GM12878 (cell line): ENCODE measurements around the gene POLN. TPM values are rescaled to one million over a fixed set of nuclear protein-coding genes. Genes with fewer than 3 reads are reported as not detected.

Experiments
- ATAC-seq: fragments of 200-7000 bp; cut with Tn5 transposase; 3 replicates; pipeline ENCODE4 v1.9.1; 2020; ENCODE audit warnings: mild to moderate bottlenecking, moderate library complexity
- BruUV-seq: library from RNA; stranded (reverse); fragments of 400-500 nt; replicated peaks from 2 replicates; lab custom pipeline; 2021; lab: Mats Ljungman, UMichigan
- CTCF ChIA-PET: fragments of 300-600 bp; sonication (Branson Sonifier 250); formaldehyde crosslinking; extraction: SDS; loops from one replicate; lab custom pipeline; 2021; ENCODE audit warnings: inconsistent platforms; lab: Yijun Ruan, JAX
- POLR2A ChIA-PET: fragments of 350-600 bp; formaldehyde crosslinking; extraction: SDS; loops from one replicate; lab custom pipeline; 2021; ENCODE audit warnings: inconsistent platforms; lab: Charles Lee
- RAD21 ChIA-PET: fragments of 300-600 bp; sonication (Branson Sonifier 250); formaldehyde crosslinking; loops from one replicate; lab custom pipeline; 2023; ENCODE audit warnings: antibody characterized with exemption; ENCODE audit not compliant: unreplicated experiment; lab: Charles Lee
- SMC1A ChIA-PET: fragments of 300-600 bp; sonication (Branson Sonifier 250); formaldehyde crosslinking; loops from one replicate; lab custom pipeline; 2023; ENCODE audit not compliant: unreplicated experiment, uncharacterized antibody; lab: Charles Lee
- DNase-seq: peaks from one replicate; pipeline ENCODE4 v3.0.0-alpha.2; 2011; ENCODE audit warnings: low read depth, low spot score
- FAIRE-seq: peaks from 3 replicates; lab custom pipeline; 2011; peaks lifted over from hg19 to GRCh38; lab: Jason Lieb, UNC
- H2AFZ ChIP-seq: 2 replicates; pipeline ENCODE4 v1.6.0; 2011; ENCODE audit warnings: low read depth, low read length, control low read depth; ENCODE audit not compliant: control insufficient read depth
- H3K27ac ChIP-seq: 2 replicates; pipeline ENCODE4 v1.5.1; 2011; ENCODE audit warnings: control low read depth; ENCODE audit not compliant: control insufficient read depth, insufficient read depth
- H3K27me3 ChIP-seq, 2 experiments: replicated peaks in 1 of 2; 2 replicates each; pipeline versions ENCODE4 v1.6.0 to v1.6.1; 2011; ENCODE audit warnings: low read length in 1 of 2; ENCODE audit not compliant: control insufficient read depth in 2 of 2, insufficient read depth in 2 of 2
- H3K36me3 ChIP-seq, 2 experiments: 2 replicates each; pipeline ENCODE4 v1.5.1; 2011; ENCODE audit warnings: low read length in 1 of 2; ENCODE audit not compliant: control insufficient read depth in 2 of 2, insufficient read depth in 2 of 2
- H3K4me1 ChIP-seq: 2 replicates; pipeline ENCODE4 v1.6.1; 2011; ENCODE audit warnings: mild to moderate bottlenecking, low read length, moderate library complexity, mixed read lengths; ENCODE audit not compliant: control insufficient read depth, insufficient read depth
- H3K4me2 ChIP-seq: 2 replicates; pipeline ENCODE4 v1.6.0; 2011; ENCODE audit warnings: control low read depth; ENCODE audit not compliant: control insufficient read depth, insufficient read depth
- H3K4me3 ChIP-seq: fragments of 200-600 bp; sonication (generic); 2 replicates; pipeline ENCODE4 v1.5.1; 2016
- H3K79me2 ChIP-seq: 2 replicates; pipeline ENCODE4 v1.6.0; 2011; ENCODE audit warnings: low read length; ENCODE audit not compliant: control insufficient read depth, insufficient read depth
- H3K9ac ChIP-seq: 2 replicates; pipeline ENCODE4 v1.8.0; 2011; ENCODE audit warnings: low read length, control low read depth, mixed read lengths; ENCODE audit not compliant: control insufficient read depth, insufficient read depth
- H3K9me3 ChIP-seq: replicated peaks from 3 replicates; pipeline ENCODE4 v1.5.1; 2011; ENCODE audit warnings: mild to moderate bottlenecking, low read length; ENCODE audit not compliant: control insufficient read depth, insufficient read depth
- H4K20me1 ChIP-seq: 2 replicates; pipeline ENCODE4 v1.6.0; 2011; ENCODE audit not compliant: control insufficient read depth, insufficient read depth
- E4F1 ChIP-seq: fragments of 450-650 bp; IDR thresholded peaks from 2 replicates; pipeline ENCODE4 v1.6.1; 2018; ENCODE audit warnings: borderline replicate concordance, mild to moderate bottlenecking; ENCODE audit not compliant: partially characterized antibody
- NBN ChIP-seq: fragments of 450-650 bp; IDR thresholded peaks from 2 replicates; pipeline ENCODE4 v1.6.1; 2016
- POLR2AphosphoS5 ChIP-seq: IDR thresholded peaks from 2 replicates; pipeline ENCODE4 v1.6.1; 2011; ENCODE audit warnings: mild to moderate bottlenecking, low read length, inconsistent platforms
- WGBS: methylation state at CpG from one replicate; pipeline ENCODE4 v1.1.6; 2016; ENCODE audit warnings: low lambda C conversion rate; ENCODE audit not compliant: insufficient replicate concordance, insufficient coverage; ENCODE audit errors: missing lambda C conversion rate; 5-methylcytosine and 5-hydroxymethylcytosine counted together
- in situ Hi-C: fragments of 300-500 bp; cut with MboI; formaldehyde crosslinking; loops from 9 replicates; pipeline ENCODE4 v1.14.3; 2018; ENCODE audit warnings: mixed read lengths
- intact Hi-C: fragments of 100-400 bp; cut with micrococcal nuclease; formaldehyde crosslinking; loops from one replicate; pipeline ENCODE4 v1.14.2; 2022; ENCODE audit not compliant: unreplicated experiment
- polyA plus RNA-seq, 11 experiments: library from polyadenylated mRNA; depleted of rRNA in 4 of 11; unstranded in 6 of 11; stranded (reverse) in 5 of 11; fragments of >200 nt; fragmentation: Nextera tagmentation in 4 of 11; fragmentation: Illumina TruSeq in 1 of 11; extraction: Ambion mirVana in 4 of 11; extraction: Trizol in 1 of 11; gene quantifications; 1 replicate in 1 of 11; 2 replicates in 10 of 11; pipeline versions ENCODE4 v1.2.1 to v1.2.3, GENCODE V29; 2011 to 2016; ENCODE audit warnings: inconsistent platforms in 2 of 11, missing spikeins in 2 of 11, low read depth in 1 of 11
- total RNA-seq, 4 experiments: library from RNA; depleted of rRNA in 3 of 4; stranded (reverse); fragments of >200 nt in 3 of 4; fragmentation: Illumina TruSeq in 1 of 4; extraction: Trizol in 1 of 4; gene quantifications; 2 replicates each; pipeline versions ENCODE4 v1.2.1 to v1.2.3, GENCODE V29; 2013 to 2021
- TF ChIP-seq, protein P1 (sequence below): fragments of 450-650 bp; formaldehyde crosslinking; IDR thresholded peaks from 2 replicates; pipeline ENCODE4 v1.4.0; 2022; ENCODE audit warnings: mild to moderate bottlenecking, moderate library complexity
- TF ChIP-seq, protein P2 (sequence below): IDR thresholded peaks from 2 replicates; pipeline ENCODE4 v1.6.1; 2011; ENCODE audit warnings: low read depth, mild to moderate bottlenecking, low read length, moderate library complexity, borderline replicate concordance; ENCODE audit errors: extremely low read depth

Gene POLN
- total and polyA plus RNA-seq, 10 of the 15 experiments (the other 5 are each of a cell fraction or from before 2014, with no cell fraction given), result 0.09 to 2.0 (median 0.95) TPM; not detected in 1

GRCh38 chr4:2044542-2045517 lies 197.1 kb downstream of the POLN start:
- no peak overlapping the region for H2AFZ ChIP-seq
- no peak for DNase-seq
- WGBS, result 78% methylated on average over 17 of the region's 18 CpGs
- TF ChIP-seq NBN (no peak), POLR2AphosphoS5 (no peak), E4F1 (no peak)
- TF ChIP-seq, protein P1, sequence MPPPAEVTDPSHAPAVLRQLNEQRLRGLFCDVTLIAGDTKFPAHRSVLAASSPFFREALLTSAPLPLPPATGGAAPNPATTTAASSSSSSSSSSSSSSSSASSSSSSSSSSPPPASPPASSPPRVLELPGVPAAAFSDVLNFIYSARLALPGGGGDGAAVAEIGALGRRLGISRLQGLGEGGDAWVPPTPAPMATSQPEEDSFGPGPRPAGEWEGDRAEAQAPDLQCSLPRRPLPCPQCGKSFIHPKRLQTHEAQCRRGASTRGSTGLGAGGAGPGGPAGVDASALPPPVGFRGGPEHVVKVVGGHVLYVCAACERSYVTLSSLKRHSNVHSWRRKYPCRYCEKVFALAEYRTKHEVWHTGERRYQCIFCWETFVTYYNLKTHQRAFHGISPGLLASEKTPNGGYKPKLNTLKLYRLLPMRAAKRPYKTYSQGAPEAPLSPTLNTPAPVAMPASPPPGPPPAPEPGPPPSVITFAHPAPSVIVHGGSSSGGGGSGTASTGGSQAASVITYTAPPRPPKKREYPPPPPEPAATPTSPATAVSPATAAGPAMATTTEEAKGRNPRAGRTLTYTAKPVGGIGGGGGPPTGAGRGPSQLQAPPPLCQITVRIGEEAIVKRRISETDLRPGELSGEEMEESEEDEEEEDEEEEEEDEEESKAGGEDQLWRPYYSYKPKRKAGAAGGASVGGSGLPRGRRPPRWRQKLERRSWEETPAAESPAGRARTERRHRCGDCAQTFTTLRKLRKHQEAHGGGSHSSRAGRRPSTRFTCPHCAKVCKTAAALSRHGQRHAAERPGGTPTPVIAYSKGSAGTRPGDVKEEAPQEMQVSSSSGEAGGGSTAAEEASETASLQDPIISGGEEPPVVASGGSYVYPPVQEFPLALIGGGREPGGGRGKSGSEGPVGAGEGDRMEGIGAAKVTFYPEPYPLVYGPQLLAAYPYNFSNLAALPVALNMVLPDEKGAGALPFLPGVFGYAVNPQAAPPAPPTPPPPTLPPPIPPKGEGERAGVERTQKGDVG (CRISPR knock-in tag), result no peak
- TF ChIP-seq, protein P2, sequence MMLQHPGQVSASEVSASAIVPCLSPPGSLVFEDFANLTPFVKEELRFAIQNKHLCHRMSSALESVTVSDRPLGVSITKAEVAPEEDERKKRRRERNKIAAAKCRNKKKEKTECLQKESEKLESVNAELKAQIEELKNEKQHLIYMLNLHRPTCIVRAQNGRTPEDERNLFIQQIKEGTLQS, result no peak
- in situ Hi-C loops (no loop called here), intact Hi-C loops (no loop called here)
- FAIRE-seq, result no peak
- H3K4me2 ChIP-seq, result no peak overlapping the region
- H3K4me3 ChIP-seq, result no peak overlapping the region
- no peaks in the 10 kb centered on the region for H3K79me2 ChIP-seq
- RAD21 ChIA-PET, result no interaction called here
- H3K9me3 ChIP-seq, result no peaks in the 10 kb centered on the region
- BruUV-seq, result no TSS peak
- CTCF ChIA-PET, result no interaction called here
- H4K20me1 ChIP-seq, result no peaks in the 10 kb centered on the region
- H3K36me3 ChIP-seq, result no peaks in the 10 kb centered on the region
- SMC1A ChIA-PET, result no interaction called here
- no peak overlapping the region for H3K9ac ChIP-seq
- H3K4me1 ChIP-seq, result peaks cover 8% of the 10 kb centered on the region; the same call in 1 of the 2 replicates
- ATAC-seq, result no peak
- POLR2A ChIA-PET, result no interaction called here
- no peak overlapping the region for H3K27ac ChIP-seq
- peaks cover 3 to 4% of the 10 kb centered on the region in 2 experiments; a peak in 3 of 4 replicates for H3K27me3 ChIP-seq
